GM18517 (cell line): ENCODE results near the gene NPAS2.

Experiments
- ATAC-seq: cut with Tn5 transposase; IDR thresholded peaks from one replicate; pipeline ENCODE4 v1.9.1; 2021; ENCODE audit warnings: mild to moderate bottlenecking, moderate library complexity; ENCODE audit not compliant: unreplicated experiment

Gene NPAS2

DNA sequence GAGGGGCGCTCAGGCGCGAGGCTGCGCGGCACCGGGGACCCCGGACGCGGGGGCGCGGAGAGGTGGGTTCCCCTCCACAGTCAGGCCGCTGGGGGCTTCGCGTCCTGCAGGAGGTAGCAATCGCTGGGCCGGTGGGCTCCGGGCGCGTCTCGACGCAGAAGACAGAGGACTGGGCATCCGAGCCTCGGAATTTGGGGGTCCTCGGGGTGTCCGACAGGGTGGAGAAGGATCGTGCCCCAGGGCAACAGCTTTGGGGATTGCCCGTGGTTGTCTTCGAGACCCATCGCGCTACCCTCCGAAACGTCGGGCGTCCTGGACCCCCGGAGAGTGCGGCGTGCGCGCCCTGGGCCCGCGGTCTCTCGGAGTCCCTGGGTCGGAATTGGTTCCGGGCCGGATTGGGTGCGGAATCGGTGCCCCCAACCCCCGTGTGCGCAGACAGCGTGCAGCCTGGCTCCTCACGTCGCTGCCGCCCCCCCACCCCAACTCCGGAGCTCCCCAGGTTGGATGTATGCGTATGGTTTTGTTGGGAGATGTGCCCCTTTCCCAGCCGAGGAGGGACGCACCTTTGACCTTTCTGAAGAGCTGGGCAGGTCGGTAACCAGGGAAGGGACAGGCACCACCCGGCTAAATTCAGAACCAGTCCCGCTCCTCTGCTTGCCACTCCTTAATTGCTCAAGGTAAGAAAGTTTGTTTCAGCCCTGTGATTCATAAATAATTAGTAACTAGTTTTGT is 750 bp downstream of the NPAS2 start:
- ATAC-seq: no peak

DNA sequence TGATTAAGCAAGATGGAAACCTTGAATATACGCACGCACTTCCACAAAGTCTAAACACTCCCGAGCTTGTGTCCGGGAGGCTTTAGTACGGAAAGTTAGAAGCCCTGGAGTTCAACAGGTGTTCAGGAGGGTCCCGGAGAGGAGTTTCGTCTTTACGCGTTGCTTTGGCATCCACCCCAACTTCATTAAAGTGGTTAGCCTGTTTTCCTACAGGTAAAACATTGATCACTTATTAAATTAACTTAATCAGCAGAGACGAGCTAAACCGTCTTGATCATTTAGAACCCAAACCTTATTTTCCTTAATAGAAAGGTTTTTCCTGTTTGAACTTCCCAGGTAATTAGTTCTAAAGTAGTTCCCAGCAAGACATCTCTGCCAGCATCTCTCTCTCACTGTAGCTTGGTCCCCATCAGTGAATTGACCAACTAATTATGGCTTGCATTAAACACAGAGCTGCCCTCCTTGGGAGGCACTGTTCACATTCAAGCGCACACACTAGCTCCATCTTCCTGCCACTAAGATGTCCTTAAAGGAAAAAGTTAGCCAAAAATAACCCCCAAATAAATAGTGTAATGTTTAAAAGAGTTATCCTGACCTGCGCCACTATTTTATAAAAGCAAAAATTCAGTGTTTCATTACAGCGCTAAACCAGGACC is 1.4 kb downstream of the NPAS2 start:
- ATAC-seq: no peak

DNA sequence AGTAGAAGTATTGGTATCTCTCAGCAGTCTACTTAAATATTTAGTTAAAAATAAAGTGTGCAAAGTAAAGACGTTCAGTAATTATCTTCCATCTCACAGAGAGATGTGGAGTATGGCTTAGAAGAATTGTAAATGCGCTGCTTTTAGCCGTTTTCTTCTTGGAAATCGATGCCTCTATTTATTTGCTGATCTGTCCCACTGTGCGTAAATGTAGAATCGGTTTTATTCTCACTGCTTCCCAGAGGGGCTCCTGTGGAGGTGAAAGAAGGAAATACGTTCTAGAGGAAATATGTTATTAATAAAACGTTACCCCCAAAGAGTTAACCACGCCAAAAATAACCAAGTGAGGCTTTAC is 1.9 kb downstream of the NPAS2 start:
- no peak for ATAC-seq

DNA sequence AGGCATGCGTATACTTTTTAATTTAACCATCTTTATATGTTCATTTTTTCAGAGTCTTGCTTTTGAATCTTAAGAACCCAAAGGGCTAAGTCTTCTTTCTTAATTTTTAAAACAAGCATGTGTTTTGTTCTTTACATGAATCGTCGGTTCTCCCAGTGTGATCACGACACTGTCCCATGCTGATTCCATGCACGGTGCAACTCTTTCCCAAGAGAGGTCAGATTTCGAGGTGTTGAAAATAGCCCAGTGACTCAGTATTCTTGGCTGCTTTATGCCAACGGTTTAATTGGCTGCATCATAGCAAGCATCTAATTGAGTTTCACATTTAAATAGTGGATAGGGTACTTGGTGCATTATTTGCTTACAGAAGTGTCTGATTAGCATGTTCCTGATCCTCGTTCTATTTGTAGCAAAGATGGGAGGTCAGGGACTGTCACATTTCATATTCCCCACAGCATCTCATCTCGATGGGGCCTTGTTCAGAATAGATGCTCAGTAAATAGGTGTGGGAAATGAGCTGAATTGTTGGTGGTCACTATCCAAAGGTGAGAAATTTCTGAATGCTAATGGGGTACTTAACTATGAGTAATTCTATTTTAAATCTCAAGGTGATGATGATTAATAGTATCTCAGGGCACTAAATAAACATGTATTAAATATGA is 2.8 kb downstream of the NPAS2 start:
- no peak for ATAC-seq

DNA sequence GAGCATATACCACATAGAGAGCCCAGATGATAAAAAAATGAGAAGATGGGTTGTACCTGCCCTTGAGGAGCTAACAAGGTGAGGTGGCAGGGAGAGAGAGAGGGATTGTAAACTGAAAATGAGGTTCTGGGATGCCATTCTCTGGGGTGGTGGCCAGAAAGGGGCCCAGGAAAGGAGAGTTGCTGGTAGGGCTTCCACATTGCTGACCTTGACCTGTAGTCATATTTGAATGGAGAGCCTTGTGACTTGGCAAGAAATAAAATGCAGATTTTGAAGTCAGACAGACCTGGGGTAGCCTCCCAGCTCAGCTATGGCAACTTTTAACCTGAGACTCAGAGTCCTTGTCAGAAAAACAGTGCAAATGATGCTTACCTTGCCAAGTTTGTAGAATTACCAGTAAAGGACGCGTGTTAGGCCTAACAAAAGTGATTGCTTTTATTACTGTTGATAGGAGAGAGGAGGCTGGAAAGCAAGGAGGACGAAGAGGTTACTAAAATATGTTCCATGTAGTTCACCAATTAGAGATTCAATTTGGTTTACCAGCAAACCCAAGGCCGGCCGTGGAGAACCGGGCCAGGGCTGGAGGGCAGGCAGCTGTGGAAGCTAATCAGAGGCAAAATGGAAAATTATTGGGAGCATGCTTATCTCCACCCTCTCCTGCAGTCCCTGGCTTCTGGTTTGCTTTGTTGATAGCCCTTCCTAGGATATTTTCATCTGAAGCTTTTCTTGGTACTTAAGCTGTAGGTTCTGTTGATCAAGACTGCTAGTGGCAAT is 3.9 kb downstream of the NPAS2 start:
- ATAC-seq: no peak

DNA sequence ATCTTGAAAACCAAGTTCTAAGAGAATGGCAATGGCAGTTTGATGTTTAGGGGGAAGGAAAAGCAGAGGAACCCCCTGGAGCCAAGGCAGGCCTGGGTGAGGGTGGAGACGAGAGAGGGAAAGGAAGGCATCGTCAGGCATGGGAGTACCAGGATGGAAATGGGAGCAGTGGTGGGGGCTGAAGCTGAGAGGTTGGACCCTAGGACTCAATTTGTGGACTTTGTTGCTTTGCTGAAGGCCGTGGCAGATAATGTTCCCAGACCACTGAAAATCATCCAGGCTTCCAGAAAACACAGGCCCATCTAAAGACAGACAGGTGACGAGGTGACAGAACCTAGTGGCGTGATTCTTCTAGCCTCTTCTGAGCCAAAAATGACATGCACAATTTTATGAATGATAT is 4.9 kb downstream of the NPAS2 start:
- ATAC-seq: no peak

DNA sequence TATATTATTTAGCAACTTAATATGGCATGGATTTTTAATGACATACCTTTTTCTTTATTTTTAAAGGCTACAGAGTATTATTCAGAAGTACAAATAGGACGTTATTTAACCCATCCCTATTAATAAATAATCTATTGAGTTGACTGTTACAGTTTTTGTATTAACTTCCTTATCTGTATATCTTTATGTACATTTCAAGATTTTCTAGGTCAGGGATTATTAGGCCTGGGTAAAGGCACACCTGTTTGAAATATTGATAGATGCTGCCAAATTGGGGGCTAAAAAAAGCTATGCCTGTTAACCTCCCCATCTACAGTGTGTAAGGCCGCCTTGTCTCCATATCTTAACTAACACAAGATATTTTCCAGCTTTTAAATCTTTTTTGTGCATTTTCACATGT is 6.6 kb downstream of the NPAS2 start:
- no peak for ATAC-seq

DNA sequence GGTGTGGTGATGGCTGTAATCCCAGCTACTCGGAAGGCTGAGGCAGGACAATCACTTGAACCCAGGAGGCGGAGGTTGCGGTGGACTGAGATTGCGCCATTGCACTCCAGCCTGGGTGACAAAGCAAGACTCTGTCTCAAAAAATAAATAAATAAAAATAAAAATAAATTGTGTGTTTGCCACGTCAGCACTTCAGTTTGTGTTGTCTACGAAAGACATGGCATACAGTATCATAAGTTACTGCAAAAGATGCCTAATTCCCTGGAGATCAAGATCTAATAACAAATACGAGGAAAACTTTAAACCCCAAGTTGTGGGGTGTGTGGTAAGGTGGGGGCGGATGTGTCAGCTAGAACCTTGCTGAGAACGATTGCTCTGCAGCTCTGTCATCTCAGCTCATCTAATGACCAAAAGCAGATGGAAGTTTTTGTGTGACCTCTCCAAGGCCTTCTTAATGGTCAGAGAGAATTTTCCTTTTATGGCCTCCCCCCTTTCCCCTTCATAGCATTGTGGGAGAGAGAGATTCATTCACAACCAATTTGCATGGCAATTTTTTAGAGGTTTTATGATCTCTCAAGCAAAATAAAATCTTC is 11.3 kb downstream of the NPAS2 start:
- ATAC-seq: no peak

DNA sequence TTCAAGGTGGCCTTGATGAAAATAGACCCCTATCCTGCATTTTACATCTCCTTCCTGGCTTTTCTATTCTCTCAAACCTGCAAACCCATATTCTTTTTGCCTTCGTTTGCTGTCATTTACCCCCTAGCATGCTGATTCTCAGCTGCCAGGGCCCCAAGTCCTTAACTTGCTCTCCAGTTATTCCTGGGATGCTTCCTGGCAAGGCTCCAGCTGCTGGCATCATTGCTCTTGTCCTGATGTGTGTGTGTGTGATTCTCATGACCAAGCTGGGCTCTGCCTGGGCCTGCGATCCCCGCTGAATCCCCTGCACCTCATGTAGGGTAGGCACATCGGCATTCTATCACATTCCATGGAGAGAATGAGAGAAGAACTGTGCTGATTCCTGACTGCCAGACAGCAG is 11.9 kb downstream of the NPAS2 start:
- ATAC-seq: no peak

DNA sequence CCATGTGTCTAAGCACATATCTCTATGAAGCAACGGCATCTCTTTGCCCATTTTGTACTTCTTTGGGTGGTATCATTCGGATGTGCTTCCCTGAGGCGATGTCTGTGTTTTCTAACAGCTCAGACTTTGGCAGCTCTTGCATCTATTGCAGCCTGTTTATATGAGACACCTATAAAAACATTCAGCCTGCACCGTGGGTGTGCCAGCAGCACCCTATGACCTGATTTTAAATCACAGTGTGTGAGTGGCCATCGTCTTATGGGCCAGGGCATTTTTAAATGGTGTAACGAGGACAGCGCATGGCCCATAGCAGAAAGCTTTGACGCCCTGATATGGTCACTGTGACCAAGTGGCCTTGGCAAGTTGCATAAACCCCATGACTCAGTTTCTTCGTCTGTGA is 12.9 kb downstream of the NPAS2 start:
- ATAC-seq: no peak

DNA sequence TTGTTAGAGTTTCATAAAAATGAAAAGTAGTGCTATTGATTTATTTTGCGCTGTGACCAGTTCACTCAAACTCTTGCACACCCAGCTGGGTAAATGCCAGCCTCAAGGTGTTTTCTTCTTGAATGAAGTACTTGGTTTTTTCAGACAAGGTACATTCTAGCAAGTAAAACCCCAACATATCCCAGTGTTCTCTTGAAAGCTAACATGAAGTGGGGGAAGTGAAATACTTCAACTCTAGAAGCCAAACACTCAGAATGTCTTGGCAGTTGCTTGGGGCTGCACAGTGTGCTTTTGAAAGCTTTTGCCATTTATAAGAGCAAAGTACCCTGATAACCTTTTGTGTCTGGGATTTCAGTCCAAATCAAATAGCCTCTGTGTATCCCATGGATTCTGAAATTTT is 13.4 kb downstream of the NPAS2 start:
- no peak for ATAC-seq

DNA sequence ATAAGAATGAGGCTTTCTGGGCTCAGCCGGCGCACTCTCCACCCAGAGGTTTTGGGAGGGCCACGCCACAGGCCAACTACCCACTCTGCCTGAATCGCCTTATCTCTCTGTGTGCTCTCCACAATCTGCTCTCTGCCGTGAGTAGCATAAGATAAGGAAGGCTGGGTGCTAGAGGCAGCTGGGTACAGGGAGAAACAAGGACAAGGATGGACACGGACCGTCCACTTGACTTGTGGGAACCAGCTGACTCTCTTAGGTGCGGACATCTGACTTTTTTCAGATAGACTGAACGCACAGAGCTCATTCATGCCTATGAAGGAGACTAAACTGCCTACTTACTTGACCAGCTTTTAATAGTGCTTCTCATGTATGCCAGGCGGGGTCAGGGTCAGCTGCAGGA is 14.3 kb downstream of the NPAS2 start:
- ATAC-seq: no peak

DNA sequence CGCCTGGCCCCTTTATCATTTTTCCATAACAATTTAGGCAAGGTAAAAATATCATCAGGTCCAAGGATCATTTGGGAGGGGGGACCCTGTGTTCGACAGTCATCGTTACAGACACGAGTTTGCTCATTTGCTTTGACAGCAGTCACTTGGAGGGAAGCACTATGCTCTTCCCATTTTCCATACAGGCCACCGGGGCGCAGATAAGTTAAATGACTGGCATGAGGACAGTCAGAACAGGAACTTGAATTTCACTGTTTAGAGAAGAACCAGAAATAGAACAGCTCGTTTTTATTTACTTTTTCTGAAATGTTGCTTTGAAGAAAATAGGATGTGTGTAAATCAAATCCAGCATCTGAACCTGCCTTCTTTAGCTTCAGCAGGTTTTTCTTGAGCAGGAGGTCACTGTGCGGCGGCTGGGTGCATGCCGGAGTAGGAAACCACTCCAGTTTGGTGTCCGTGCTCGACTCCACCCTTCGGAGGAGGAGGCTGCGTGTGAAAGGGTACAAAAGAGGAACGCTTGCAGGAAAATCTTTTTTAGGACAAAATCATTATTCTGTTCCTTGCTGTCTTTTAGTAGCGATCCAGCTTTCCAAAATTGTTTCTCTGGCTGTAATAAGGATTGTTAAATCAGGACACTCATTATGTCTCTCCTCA is 15.2 kb downstream of the NPAS2 start:
- ATAC-seq: no peak

DNA sequence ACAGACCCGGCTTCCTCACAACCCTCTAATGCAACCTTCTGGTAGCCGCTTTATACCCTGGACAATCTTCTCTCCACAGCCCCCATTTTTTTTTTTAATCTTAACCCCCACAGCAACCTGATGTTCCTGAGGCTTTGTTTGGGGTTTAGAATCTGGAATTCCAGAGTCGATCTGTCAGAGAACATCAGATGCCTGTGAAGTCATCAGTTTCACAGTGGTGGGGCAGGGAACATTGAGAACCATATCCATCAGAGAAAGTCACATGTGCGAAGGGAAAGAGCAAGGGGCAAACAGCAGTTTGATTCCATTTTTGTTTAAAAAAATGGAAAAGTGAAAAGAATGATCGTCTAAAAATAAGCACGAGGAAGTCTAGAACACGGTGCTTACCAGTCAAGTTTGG is 20.6 kb downstream of the NPAS2 start:
- no peak for ATAC-seq

DNA sequence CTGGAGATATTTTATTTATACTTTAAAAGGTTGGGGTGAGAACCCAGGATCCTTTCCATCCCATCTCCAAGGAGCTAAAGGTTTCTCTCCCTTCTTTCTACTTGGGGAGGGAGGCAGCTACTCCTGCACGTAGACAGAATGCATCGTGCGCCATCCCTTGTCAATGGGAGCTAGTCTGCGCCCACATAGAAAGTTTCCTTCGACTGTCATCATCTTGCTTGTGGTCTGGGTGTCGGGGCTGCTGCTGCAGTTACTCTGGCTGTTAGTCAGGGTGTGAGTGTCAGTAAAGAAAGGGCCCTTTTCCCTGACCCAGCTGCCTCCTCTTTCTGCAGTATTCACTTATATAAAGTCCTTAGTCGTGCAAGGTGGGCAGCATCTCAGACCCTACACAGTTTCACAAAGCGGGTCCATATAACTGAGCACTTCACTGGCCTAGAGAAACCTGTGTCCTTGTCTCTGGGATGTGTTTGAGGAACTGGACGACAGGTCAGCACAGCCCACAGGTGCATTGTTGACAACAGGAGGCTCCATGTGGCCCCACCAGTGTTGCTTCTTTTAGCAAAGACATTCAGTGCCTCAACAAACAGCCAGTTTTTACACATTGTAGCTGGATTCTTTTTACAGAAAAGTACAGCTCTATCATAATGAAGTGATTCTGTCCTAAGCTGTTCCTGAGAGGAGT is 22.4 kb downstream of the NPAS2 start:
- ATAC-seq: no peak

DNA sequence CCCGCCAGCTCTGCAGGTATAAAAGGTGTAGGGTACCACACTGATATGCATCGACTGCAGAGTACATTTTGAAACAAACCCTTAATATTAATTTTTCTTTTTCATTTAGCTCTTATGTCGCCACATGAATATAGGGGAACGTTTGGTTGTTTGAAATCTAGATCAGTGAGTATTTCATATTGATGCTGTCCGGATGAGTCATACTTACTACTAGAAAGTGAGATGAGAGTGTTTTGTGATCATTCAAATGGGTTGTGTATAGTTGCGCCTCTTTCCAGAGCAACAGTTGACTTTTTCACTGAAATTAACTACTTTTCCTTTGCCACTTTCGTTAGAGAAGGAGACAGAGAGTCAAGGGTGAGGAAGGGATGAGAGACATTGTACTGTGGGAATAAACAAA is 24.6 kb downstream of the NPAS2 start:
- ATAC-seq: no peak

DNA sequence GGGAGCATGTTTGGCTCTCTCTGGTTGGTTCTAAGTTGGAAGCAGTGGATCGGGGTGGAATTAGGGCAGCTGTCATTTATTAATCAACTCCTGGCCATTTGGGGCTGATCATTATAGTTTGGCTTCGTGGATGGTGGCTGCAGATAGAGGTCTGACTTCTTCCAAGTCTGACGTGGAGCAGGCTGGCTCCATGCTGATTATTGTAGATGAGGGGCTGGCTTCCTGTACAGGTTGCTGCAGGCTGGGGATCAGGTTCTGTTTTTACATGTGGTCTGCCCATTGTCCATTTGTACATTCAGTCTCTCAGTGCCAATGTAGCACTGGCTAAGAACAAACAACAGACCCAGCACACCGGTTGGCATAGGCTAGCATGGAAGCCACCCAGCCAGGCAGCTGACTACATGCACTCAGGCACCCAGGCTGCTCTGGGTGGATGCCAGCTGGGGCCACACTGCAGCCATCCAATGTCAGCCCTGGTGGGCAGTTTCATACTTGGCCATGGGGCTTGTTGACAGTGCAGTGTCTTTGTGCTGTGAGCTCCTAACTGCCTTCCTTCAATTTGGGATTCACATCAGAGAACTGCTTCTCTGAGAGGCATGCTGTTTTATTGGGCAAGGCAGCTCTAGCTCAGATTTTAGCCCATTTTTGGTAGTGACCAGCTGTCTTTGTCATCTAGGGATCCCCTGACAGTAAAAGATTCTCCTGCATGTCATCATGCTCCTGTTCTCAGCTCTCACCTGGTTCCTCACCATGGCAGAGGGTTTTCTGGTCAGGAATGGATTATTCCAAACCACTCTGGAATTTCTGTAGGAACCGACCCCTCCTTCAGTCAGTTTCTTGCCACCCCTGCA is 25.4 kb downstream of the NPAS2 start:
- no peak for ATAC-seq

DNA sequence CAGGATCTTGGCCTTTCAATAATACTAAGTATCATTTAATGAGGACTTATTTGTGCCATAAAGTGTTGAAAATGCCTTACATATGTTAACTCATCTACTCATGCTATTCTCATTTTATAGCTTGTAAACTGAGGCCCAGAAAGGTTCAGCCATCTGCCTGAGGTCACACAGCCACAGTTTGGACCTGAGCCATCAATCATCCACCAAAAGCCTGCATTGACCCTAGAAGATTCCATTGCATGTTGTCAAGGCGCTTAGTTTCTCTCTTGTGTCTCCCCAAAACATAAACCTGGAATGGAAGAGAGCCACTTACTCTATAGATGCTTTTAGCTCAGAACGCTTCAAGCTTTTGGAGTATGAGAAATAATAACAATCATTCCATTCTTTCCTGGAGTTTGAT is 26.8 kb downstream of the NPAS2 start:
- ATAC-seq: no peak

DNA sequence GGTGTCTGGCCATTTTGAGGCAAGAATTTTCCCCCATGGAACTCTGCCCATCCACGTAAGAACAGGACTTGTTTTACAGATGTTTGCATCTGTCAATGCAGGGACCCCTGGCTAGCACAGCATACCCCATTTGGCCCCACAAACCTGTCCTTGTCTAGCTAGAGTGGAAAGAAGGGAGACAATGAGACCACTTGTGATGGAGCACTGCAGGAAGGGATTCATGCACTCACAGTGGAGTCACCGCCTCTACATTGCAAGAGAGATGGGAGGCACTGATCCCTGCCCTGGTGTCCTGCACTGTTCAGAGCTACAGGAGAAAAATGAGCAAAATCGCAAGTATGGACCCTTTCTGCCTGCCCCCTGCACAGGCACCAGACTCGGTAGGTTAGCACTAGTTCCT is 32.5 kb downstream of the NPAS2 start:
- ATAC-seq: no peak
